Coronary artery (tissue), 2 donors: ENCODE results near the gene CCN5.
"Not testable (repeated sequence)": the region's sequence is repeated elsewhere in the genome, so short reads cannot be mapped to it uniquely, and the experiment has no call there.

Experiments
- DNase-seq: peaks from one replicate; pipeline ENCODE4 v3.0.0-alpha.2; 2017; ENCODE audit warnings: low spot score
- H3K27ac ChIP-seq, 2 donors: fragments of 200-600 bp; sonication (generic); one replicate each; pipeline ENCODE4 v1.5.1; 2016 to 2019
- H3K4me3 ChIP-seq: fragments of 200-600 bp; sonication (generic); 2 replicates; pipeline ENCODE4 v1.5.1; 2016; ENCODE audit warnings: mild to moderate bottlenecking, moderate library complexity
- TF ChIP-seq, protein P1 (sequence below): fragments of 200-600 bp; sonication (generic); IDR thresholded peaks from one replicate; pipeline ENCODE4 v1.5.1; 2019; ENCODE audit warnings: antibody characterized with exemption

Gene CCN5

DNA sequence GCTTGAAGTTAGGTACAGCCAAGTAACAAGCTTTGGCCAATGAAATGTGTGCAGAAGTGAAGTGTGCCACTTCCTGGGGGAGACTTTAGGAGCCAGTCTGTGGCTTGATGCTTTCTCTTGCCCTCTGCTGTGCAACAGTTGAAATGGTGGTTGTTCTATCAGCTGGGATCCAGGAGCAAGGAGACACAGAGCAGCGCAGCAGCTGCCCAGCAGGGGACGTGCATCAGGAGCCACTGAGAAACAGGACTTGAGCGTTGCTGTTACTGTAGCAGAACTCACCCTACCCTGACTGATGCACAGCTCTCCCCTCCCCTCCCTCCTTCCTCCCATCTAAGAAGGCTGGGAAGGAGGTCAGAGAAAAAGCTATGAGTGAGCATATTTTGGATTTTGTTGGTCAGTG is 18.9 kb upstream of the CCN5 start:
- TF ChIP-seq, protein P1, sequence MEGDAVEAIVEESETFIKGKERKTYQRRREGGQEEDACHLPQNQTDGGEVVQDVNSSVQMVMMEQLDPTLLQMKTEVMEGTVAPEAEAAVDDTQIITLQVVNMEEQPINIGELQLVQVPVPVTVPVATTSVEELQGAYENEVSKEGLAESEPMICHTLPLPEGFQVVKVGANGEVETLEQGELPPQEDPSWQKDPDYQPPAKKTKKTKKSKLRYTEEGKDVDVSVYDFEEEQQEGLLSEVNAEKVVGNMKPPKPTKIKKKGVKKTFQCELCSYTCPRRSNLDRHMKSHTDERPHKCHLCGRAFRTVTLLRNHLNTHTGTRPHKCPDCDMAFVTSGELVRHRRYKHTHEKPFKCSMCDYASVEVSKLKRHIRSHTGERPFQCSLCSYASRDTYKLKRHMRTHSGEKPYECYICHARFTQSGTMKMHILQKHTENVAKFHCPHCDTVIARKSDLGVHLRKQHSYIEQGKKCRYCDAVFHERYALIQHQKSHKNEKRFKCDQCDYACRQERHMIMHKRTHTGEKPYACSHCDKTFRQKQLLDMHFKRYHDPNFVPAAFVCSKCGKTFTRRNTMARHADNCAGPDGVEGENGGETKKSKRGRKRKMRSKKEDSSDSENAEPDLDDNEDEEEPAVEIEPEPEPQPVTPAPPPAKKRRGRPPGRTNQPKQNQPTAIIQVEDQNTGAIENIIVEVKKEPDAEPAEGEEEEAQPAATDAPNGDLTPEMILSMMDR = no peak
- DNase-seq = no peak
- Histone ChIP-seq H3K4me3 (no peak overlapping the region), H3K27ac (peak overlapping the region; percentile 87 to 94)

DNA sequence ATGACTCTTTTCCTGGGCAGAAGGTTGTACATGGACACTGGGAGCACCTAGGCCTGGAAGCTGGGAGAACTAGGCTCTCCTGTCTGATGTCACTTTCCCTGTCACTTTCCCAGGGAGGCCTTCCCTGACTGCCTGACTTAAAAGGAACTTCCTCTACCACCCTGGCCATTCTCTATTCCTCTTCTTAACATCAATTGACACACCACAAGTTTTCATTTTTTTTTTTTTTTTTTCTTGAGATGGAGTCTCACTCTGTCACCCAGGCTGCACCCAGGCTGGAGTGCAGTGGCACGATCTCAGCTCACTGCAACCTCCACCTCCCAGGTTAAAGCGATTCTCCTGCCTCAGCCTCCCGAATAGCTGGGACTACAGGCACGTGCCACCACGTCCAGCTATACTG is 18.1 kb upstream of the CCN5 start:
- not testable (repeated sequence) for H3K4me3 ChIP-seq, DNase-seq
- H3K27ac ChIP-seq = peak overlapping the region; percentile 87 to 94

DNA sequence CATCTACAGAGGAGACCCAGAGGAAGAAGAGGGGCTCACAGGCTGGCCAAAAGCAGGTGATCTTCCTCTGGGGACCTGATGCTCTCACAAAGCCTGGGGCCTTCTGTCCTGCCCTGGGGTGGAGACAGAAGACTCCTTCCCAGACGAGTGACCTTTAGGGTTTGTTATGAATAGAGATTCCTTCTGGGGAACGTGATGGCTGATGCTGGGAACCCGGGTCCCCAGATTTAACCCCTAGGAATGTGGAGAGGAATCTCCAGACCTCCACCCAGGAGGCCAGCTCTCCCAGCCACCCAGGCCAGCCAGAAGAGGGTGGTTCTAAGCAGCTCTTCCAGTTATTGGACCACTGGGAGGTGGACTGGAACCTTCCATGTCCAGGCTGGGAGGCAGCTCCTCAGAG is 16.8 kb upstream of the CCN5 start:
- Histone ChIP-seq H3K4me3 (no peak overlapping the region), H3K27ac (peak overlapping the region; percentile 66 to 73)
- TF ChIP-seq, protein P1 = no peak
- no peak for DNase-seq

DNA sequence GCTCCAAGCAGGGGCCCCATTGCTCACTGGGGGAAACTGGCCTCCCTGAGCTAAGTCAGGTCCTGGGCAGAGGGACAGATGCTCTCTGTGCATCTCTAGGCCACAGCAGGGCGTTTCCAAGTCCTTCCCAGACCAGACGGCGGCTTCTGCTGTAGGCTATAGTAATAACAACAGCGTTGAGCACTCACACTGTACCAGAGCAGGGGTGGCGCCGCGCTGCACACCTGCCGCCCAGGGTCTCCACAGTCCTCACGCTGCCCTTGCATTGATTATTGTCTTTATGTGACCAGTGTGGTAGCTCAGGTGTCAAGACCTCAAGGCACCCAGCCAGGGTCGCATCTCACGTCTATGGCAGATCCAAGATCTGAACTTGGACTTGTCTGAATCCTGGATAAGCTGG is 14.9 kb upstream of the CCN5 start:
- no peak for DNase-seq
- TF ChIP-seq, protein P1 = no peak
- Histone ChIP-seq H3K27ac (peak overlapping the region in 1 of 2 donors; percentile 95), H3K4me3 (no peak overlapping the region)

DNA sequence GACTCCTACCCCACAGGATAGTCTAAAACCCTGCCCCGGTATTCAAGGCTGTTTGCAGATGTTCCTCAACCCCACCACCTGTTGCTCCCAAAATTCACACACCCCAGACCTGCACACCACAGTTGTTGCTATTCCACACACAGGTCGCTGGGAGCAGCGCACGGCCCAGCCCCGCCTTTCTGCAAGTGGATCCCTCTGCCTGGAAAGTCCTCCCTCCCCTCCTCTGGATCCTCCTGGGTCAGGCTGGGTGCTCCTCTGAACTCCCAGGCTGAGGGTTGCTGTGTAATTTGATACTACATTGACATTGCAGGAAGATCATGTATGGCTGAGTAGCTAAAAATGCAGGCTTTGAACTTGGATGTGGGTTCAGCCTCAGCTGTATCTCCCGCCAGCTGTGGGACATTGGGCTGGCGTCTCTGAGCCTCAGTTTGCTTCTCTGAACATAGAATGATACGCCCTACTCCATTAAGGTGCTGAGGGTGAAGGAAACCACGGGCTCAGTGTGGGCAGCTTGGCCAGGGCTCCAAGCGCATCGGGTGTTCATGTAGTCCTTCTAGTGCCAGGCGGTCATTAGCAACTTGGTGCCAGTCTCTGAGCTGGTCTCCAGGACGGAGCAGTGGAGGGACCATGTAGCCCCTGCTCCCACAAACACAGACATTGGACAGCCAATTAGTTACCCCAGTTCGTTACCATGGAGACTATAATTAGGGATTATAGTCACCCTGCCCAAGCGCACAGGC is 13.9 kb upstream of the CCN5 start:
- DNase-seq = no peak
- Histone ChIP-seq H3K4me3 (no peak overlapping the region), H3K27ac (peak overlapping the region; percentile 94 to 95)
- TF ChIP-seq, protein P1 = no peak

DNA sequence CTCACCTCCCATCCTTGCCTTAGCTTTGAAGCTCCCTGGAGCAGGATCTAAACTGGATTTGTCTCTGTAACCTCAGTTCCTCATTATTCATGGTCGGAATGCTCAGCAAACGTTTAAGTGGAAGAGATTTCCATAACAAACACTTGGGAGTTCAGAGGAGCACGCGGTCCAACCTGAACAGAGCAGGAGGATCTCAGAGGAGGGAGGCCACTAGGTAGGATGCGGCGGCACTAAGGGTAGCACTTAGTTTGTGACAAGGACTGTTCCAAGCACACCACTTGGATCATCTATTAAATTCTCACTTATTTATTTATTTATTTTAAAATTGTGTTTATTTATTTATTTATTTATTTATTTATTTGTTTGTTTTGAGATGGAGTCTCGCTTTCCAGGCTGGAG is 13.3 kb upstream of the CCN5 start:
- H3K4me3 ChIP-seq = no peak overlapping the region
- TF ChIP-seq, protein P1 = no peak
- no peak for DNase-seq
- peak overlapping the region; percentile 94 to 95 for H3K27ac ChIP-seq

DNA sequence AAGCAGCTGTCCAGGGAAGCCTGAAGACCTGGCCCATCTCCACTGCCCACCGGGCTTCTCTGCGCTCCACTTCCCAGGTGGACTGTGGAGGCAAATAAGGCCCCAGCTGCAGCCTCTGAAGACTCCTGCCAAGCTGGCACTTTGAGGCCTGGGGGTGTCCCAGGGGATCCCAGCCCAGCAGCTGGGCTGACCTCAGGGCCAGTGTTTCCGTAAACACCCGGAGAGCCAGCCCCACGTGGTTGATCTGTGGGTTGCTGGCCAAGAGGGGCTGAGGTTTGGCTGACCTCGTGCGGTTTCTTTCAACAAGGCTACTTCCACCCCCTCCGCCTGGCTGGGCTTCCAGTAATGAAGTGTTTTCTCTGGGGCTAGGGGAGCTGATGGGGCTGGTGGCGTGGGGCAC is 12.4 kb upstream of the CCN5 start:
- TF ChIP-seq, protein P1 = no peak
- peak overlapping the region; percentile 94 to 95 for H3K27ac ChIP-seq
- peak; percentile 97 for DNase-seq
- H3K4me3 ChIP-seq = peak overlapping the region; percentile 45
